ENCODE data around the gene PSME2.

The PSME2 gene

GRCh38 chr14:24114532-24115421 is 31.6 kb downstream of the PSME2 start, which contains the start of the genes DCAF11 and NRL:
Gene DCAF11 (plus strand): TSS chr14:24114777. CDS start chr14:24115595, 818 bp downstream.
Gene NRL (minus strand): TSS chr14:24114949. CDS start chr14:24082848, 32,101 bp downstream.
- TF ChIP-seq CTCF (conservative IDR thresholded peaks at IDR 0.05), result no peak
- peak within 1 kb of the TSS; percentile 95 for H3K27ac ChIP-seq

- no peak for TF ChIP-seq CTCF (conservative IDR thresholded peaks at IDR 0.05)
- peak overlapping the region; percentile 95 for H3K27ac ChIP-seq
These were observed 32.4 kb downstream of the PSME2 start for GRCh38 chr14:24113801-24114531.

GRCh38 chr14:24113379-24113800 is 33.0 kb downstream of the PSME2 start:
- no peak for TF ChIP-seq CTCF (conservative IDR thresholded peaks at IDR 0.05)
- peak overlapping the region; percentile 95 for H3K27ac ChIP-seq

- no peak overlapping the region for H3K27ac ChIP-seq
- no peak for TF ChIP-seq CTCF (conservative IDR thresholded peaks at IDR 0.05)
These were observed 35.9 kb downstream of the PSME2 start for GRCh38 chr14:24110523-24110922.

- TF ChIP-seq CTCF (conservative IDR thresholded peaks at IDR 0.05), result no peak
- H3K27ac ChIP-seq, result no peak overlapping the region
These were observed 36.4 kb downstream of the PSME2 start for GRCh38 chr14:24110060-24110459.

GRCh38 chr14:24108336-24108874 is 38.0 kb downstream of the PSME2 start:
- H3K27ac ChIP-seq, result peak overlapping the region; percentile 48
- no peak for TF ChIP-seq CTCF (conservative IDR thresholded peaks at IDR 0.05)
